DMS114 treated with DMSO at 0.1 percent for 48 hours (cell line): ENCODE measurements around the gene ODC1.
A peak's percentile ranks its signal among the peaks of the same experiment; 100 is the strongest.

Experiments used
- DNase-seq: peaks from one replicate; lab custom pipeline; 2025; ENCODE audit not compliant: unreplicated experiment; lab: John Stamatoyannopoulos, UW

The ODC1 gene

GRCh38 chr2:10435820-10436204 lies 12.3 kb downstream of the ODC1 start:
- no peak for DNase-seq

GRCh38 chr2:10434886-10435819 lies 13.0 kb downstream of the ODC1 start:
- DNase-seq = peak; percentile 49

GRCh38 chr2:10433947-10434885 lies 13.9 kb downstream of the ODC1 start:
- no peak for DNase-seq

GRCh38 chr2:10433264-10433946 lies 14.7 kb downstream of the ODC1 start:
- DNase-seq = no peak

- no peak for DNase-seq
These were observed 15.6 kb downstream of the ODC1 start for GRCh38 chr2:10432311-10433181.

- DNase-seq = no peak
These were observed 16.3 kb downstream of the ODC1 start for GRCh38 chr2:10431797-10432196.

GRCh38 chr2:10430886-10431622 lies 17.1 kb downstream of the ODC1 start:
- no peak for DNase-seq

GRCh38 chr2:10428924-10429323 lies 19.2 kb downstream of the ODC1 start:
- no peak for DNase-seq

- no peak for DNase-seq
These were observed 19.8 kb downstream of the ODC1 start for GRCh38 chr2:10428355-10428754.

- no peak for DNase-seq
These were observed 20.5 kb downstream of the ODC1 start for GRCh38 chr2:10427618-10427949.

GRCh38 chr2:10426726-10427617 lies 21.2 kb downstream of the ODC1 start:
- DNase-seq = no peak

GRCh38 chr2:10425699-10426098 lies 22.4 kb downstream of the ODC1 start:
- no peak for DNase-seq

GRCh38 chr2:10424916-10425505 lies 23.1 kb downstream of the ODC1 start:
- DNase-seq = no peak

- DNase-seq = no peak
These were observed 24.1 kb downstream of the ODC1 start for GRCh38 chr2:10424051-10424450.

- no peak for DNase-seq
These were observed 24.7 kb downstream of the ODC1 start for GRCh38 chr2:10423400-10423774.

GRCh38 chr2:10422732-10423399 lies 25.3 kb downstream of the ODC1 start:
- no peak for DNase-seq

GRCh38 chr2:10422251-10422650 lies 25.9 kb downstream of the ODC1 start:
- no peak for DNase-seq
